Body of pancreas (tissue), 4 donors: Measurements from ENCODE around the gene TTC3.

Experiments used
- CTCF ChIP-seq, 7 experiments: fragments of 450-650 bp in 4 of 7; fragments of 200-600 bp in 3 of 7; sonication (generic) in 3 of 7; IDR thresholded peaks; one replicate each; pipeline ENCODE4 v1.5.1; 2016 to 2019; ENCODE audit warnings: antibody characterized with exemption in 7 of 7
- POLR2A ChIP-seq, 3 donors: fragments of 450-650 bp; IDR thresholded peaks; one replicate each; pipeline ENCODE4 v1.6.1; 2016; ENCODE audit warnings: antibody characterized with exemption in 3 of 3, mild to moderate bottlenecking in 2 of 3

DNA sequence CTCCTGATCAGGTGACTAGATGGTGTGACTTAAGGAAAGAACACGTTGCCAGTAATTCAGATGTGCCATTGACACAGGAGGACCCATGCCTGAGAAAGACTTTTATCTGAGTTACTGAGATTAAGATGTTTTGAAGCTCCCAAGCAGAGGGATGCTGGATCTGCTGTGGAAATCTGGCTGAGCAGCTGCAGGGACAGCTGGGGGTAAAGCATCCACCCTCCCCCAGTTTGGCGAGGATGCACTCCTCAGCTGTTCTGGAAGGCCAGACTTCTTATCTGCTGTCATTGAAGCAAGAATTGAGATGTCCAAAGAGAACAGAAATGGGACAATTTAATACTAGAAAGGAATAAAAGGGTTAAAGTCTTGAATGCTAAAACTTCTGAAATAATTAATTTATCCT, 25.7 kb downstream of the TTC3 start:
- TF ChIP-seq CTCF (IDR thresholded peaks at IDR 0.05) (no peak), POLR2A (IDR thresholded peaks at IDR 0.05) (no peak)
